ENCODE measurements around the gene PRDM16. TPM values are rescaled to one million over a fixed set of nuclear protein-coding genes. Genes with fewer than 3 reads are reported as not detected.

Gene PRDM16
- total RNA-seq, 4 donors from 2014 or later = 5.9 to 41.7 (median 11.2) TPM

DNA sequence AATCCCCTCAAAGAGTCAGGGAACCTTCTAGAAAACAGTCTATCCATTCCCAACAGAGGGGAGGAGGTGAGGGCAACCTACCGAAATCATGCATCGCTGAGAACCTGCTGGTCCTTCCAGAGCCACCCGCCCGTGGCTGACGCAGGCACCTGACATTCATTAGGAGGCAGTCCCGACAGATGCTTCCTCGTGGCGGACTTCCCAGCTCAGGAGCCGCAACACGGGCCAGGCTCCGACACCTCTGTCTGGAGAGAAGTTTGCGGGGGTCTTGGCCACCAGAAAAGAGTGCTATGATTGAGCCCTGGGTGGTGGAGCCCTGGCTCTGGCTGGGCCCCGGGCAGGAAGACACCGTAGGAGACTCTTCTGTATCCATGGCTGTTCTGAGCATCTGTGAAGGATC is 299.1 kb downstream of the PRDM16 start:
- Histone ChIP-seq H3K36me3 (no peaks in the 10 kb centered on the region), H3K27me3 (no peaks in the 10 kb centered on the region), H3K4me1 (peaks cover 0 to 67% (median 11%) of the 10 kb centered on the region in 4 donors), H3K4me3 (no peak overlapping the region), H3K27ac (peak overlapping the region in 2 of 4 donors; percentile 90), H3K9me3 (no peaks in the 10 kb centered on the region)
- 83 to 86% methylated on average over 14 of the region's 14 CpGs for WGBS, 2 donors
- TF ChIP-seq POLR2A (IDR thresholded peaks at IDR 0.05) = no peak
- TF ChIP-seq, protein P1, sequence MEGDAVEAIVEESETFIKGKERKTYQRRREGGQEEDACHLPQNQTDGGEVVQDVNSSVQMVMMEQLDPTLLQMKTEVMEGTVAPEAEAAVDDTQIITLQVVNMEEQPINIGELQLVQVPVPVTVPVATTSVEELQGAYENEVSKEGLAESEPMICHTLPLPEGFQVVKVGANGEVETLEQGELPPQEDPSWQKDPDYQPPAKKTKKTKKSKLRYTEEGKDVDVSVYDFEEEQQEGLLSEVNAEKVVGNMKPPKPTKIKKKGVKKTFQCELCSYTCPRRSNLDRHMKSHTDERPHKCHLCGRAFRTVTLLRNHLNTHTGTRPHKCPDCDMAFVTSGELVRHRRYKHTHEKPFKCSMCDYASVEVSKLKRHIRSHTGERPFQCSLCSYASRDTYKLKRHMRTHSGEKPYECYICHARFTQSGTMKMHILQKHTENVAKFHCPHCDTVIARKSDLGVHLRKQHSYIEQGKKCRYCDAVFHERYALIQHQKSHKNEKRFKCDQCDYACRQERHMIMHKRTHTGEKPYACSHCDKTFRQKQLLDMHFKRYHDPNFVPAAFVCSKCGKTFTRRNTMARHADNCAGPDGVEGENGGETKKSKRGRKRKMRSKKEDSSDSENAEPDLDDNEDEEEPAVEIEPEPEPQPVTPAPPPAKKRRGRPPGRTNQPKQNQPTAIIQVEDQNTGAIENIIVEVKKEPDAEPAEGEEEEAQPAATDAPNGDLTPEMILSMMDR (IDR thresholded peaks at IDR 0.05) = no peak
- no peak for TF ChIP-seq EP300 (IDR thresholded peaks at IDR 0.05)
- DNase-seq (ENCODE audit: low spot score in 2 of 2) = no peak

DNA sequence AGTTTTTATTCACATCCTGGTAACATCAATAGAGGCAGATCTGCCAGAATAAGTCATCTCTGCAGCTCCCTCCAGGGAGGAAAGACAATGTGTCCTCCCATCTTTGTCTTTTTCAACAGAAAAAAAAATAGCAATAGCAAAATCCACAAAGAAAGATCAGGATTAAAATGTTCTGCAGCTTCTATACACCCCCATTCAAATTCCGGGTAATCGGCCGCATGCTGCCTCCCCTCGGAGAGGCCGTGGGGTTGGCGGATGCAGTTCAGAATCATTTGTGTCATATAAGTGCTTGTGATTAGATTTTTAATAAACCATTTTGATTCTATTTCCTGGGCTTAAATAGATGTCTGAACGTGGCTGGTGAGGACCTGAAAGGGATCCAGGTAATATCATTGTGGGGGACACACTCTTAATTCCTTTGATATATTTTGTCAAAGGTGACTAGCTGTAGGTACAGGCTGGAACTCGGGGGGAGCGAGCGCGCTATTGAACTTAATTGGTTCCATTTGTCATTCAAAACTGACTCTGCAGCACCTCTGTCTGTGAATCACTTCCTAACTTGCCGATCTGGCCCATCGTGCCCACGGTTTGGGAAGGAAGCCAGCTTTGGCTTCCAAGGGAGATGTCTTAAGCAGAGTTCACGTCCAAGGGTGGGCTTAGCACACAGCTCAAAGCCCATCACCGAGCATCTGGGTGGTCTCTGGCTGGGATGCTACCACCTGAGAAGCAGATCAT is 299.9 kb downstream of the PRDM16 start:
- H3K4me3 ChIP-seq = no peak overlapping the region
- H3K9me3 ChIP-seq = no peaks in the 10 kb centered on the region
- no peaks in the 10 kb centered on the region for H3K27me3 ChIP-seq
- no peak for DNase-seq (ENCODE audit: low spot score in 2 of 2)
- H3K27ac ChIP-seq = peak overlapping the region in 3 of 4 donors; percentile 46 to 90 (median 90)
- peaks cover 0 to 70% (median 11%) of the 10 kb centered on the region in 4 donors for H3K4me1 ChIP-seq
- 54 to 59% methylated on average over 16 of the region's 16 CpGs for WGBS, 2 donors
- H3K36me3 ChIP-seq = no peaks in the 10 kb centered on the region
- TF ChIP-seq EP300 (IDR thresholded peaks at IDR 0.05) (no peak), POLR2A (IDR thresholded peaks at IDR 0.05) (no peak)
- TF ChIP-seq, protein P1 (IDR thresholded peaks at IDR 0.05) = no peak

DNA sequence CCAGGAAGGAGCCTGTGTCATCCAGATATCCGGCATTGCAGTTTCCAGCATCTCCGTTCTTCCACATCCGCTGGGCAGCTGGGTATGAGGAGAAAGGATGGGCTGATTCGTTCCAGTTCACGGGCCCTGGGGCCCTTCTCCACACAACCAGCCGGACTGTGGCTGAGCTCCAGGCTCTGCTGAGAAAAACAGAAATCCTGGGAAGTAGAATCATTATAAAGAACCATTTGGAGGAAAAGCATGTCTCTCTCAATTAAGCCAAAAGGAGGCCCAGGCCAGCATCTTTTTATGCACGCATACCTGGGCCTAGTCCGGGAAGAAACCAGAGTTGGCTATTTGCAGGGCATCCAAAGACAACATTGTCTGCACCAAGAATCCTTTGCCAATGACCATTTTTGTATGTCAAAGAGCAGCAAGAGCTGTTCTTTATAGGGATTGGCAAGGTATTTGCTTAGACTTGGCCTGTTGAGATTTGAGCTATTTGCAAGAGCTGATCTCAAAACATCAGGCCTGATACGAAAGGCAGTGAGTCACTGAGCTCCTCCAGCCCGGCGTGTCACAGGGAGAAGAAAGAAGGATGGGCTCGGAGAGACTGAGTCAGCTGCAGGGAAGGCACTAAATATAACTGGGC is 300.6 kb downstream of the PRDM16 start:
- Histone ChIP-seq H3K4me1 (peaks cover 0 to 69% (median 11%) of the 10 kb centered on the region in 4 donors), H3K27me3 (no peaks in the 10 kb centered on the region), H3K9me3 (no peaks in the 10 kb centered on the region), H3K4me3 (no peak overlapping the region), H3K27ac (peak overlapping the region; percentile 54 to 90 (median 73)), H3K36me3 (no peaks in the 10 kb centered on the region)
- TF ChIP-seq POLR2A (IDR thresholded peaks at IDR 0.05) = no peak
- peak in 1 of 2 donors; percentile 86 for TF ChIP-seq EP300 (IDR thresholded peaks at IDR 0.05)
- TF ChIP-seq, protein P1 (IDR thresholded peaks at IDR 0.05) = no peak
- peak; percentile 48 to 78 for DNase-seq (ENCODE audit: low spot score in 2 of 2)
- 49 to 54% methylated on average over 12 of the region's 12 CpGs for WGBS, 2 donors

DNA sequence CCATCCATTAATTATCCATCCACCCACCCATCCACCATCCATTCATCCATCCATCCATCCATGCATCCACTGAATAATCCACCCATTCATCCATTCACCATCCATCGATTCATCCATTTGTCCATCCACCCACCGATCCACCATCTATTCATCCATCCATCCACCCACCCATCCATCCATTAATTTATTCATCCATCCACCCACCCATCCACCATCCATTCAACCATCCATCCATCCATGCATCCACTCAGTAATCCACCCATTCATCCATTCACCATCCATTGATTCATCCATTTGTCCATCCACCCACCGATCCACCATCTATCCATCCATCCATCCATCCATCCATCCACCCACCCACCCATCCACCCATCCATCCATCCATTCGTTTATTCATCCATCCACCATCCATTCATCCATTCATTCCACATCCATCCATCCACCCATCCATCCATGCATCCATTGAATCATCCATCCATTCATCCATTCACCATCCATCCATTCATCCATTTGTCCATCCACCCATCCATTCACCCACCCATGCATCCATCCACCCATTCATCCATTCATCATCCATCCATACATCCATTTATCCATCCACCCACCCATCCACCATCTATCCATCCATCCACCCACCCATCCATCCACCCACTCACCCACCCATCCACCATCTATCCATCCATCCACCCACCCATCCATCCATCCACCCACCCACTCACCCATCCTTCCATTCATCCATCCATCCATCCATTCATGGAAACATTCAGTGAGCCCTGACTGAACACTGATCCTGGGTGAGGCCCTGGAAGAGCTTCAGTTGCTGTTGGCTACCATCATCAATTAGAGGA is 302.1 kb downstream of the PRDM16 start:
- peak overlapping the region in 3 of 4 donors; percentile 56 to 90 (median 90) for H3K27ac ChIP-seq
- peaks cover 0 to 53% (median 9%) of the 10 kb centered on the region in 4 donors for H3K4me1 ChIP-seq
- no peak for TF ChIP-seq POLR2A (IDR thresholded peaks at IDR 0.05)
- TF ChIP-seq, protein P1 (IDR thresholded peaks at IDR 0.05) = no peak
- no peak for TF ChIP-seq EP300 (IDR thresholded peaks at IDR 0.05)
- no peaks in the 10 kb centered on the region for H3K36me3 ChIP-seq
- no peaks in the 10 kb centered on the region for H3K27me3 ChIP-seq
- WGBS, 2 donors = 84 to 87% methylated on average over 4 of the region's 4 CpGs
- H3K4me3 ChIP-seq = no peak overlapping the region
- no peaks in the 10 kb centered on the region for H3K9me3 ChIP-seq
- DNase-seq (ENCODE audit: low spot score in 2 of 2) = no peak
